T-helper 17 cell (primary cell): ENCODE data around the gene UGCG. TPM values are rescaled to one million over a fixed set of nuclear protein-coding genes. Genes with fewer than 3 reads are reported as not detected.
A peak's percentile ranks its signal among the peaks of the same experiment; 100 is the strongest.
"Not testable (repeated sequence)": the region's sequence is repeated elsewhere in the genome, so short reads cannot be mapped to it uniquely, and the experiment has no call there.

Experiments
- ATAC-seq: fragments of 150-1000 bp; cut with Tn5 transposase; 2 replicates; pipeline ENCODE4 v1.10.0; 2021; ENCODE audit warnings: mild to moderate bottlenecking, moderate library complexity
- DNase-seq, 3 donors: peaks; one replicate each; pipeline versions ENCODE4 v3.0.0 to v3.0.0-alpha.2; 2020 to 2021
- H3K9me3 ChIP-seq: one replicate; pipeline ENCODE4 v1.7.0; 2013; ENCODE audit warnings: low read length, mild to moderate bottlenecking; ENCODE audit not compliant: control insufficient read depth, poor library complexity, severe bottlenecking
- H3K27ac Mint-ChIP-seq: one replicate; pipeline ENCODE4 v1.8.0; 2022; ENCODE audit warnings: mild to moderate bottlenecking, moderate library complexity, mixed read lengths
- H3K27me3 Mint-ChIP-seq: one replicate; pipeline ENCODE4 v1.8.0; 2022; ENCODE audit warnings: mixed read lengths
- H3K36me3 Mint-ChIP-seq: one replicate; pipeline ENCODE4 v1.8.0; 2022; ENCODE audit warnings: low read depth, mixed read lengths
- H3K4me1 Mint-ChIP-seq: one replicate; pipeline ENCODE4 v1.8.0; 2022; ENCODE audit warnings: mild to moderate bottlenecking, mixed read lengths
- H3K4me3 Mint-ChIP-seq: one replicate; pipeline ENCODE4 v1.8.0; 2022; ENCODE audit warnings: mild to moderate bottlenecking, moderate library complexity, mixed read lengths
- total RNA-seq, 4 donors: library from RNA in 2 of 4; stranded (reverse) in 2 of 4; gene quantifications; one replicate each; pipeline ENCODE4 v1.2.3 and lab custom pipeline; 2022 to 2026

The UGCG gene
- total RNA-seq, 2 donors from 2014 or later = 35.5 TPM

DNA sequence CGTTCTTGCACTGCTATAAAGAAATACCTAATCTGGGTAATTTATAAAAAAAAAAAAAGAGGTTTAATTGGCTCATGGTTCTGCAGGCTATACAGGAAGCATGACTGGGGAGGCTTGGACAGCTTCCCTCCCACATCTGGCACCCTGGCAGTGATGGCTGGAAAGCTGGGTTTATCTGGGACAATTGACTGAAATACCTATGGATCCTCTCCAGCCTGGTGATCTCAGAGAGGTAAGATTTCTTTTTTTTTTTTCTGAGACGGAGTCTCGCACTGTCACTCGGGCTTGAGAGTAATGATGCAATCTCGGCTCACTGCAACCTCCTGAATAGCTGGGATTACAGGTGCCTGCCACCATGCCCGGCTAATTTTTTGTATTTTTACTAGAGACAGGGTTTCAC lies 22.7 kb upstream of the UGCG start:
- no peak for DNase-seq
- ATAC-seq = no peak
- H3K27me3 Mint-ChIP-seq = no peaks in the 10 kb centered on the region
- H3K4me1 Mint-ChIP-seq = peaks cover 13% of the 10 kb centered on the region
- H3K27ac Mint-ChIP-seq = no peak overlapping the region
- H3K9me3 ChIP-seq = no peaks in the 10 kb centered on the region
- H3K4me3 Mint-ChIP-seq = no peak overlapping the region
- H3K36me3 Mint-ChIP-seq = peaks cover 5% of the 10 kb centered on the region

DNA sequence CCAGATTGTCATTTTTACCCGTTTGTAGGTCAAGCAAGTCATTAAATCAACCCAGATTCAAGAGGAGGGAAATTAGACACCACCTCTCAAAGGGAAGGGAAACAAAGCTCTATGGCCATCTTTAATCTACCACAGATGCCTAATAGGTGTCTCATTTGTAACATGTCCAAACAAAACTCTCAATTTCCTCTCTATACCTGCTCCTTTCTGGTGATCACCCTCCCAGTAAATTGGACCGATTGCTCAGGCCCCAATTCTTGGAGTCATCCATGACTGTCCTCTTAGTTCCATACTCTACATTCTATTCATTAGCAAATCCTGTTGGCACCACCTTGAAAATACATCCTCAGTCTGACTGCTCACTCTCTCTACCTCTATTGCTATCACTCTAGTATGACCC lies 22.1 kb upstream of the UGCG start:
- Mint-ChIP-seq H3K36me3 (peaks cover 5% of the 10 kb centered on the region), H3K27ac (no peak overlapping the region), H3K27me3 (no peaks in the 10 kb centered on the region), H3K4me3 (no peak overlapping the region), H3K4me1 (peaks cover 13% of the 10 kb centered on the region)
- ATAC-seq = no peak
- no peaks in the 10 kb centered on the region for H3K9me3 ChIP-seq
- DNase-seq = no peak

DNA sequence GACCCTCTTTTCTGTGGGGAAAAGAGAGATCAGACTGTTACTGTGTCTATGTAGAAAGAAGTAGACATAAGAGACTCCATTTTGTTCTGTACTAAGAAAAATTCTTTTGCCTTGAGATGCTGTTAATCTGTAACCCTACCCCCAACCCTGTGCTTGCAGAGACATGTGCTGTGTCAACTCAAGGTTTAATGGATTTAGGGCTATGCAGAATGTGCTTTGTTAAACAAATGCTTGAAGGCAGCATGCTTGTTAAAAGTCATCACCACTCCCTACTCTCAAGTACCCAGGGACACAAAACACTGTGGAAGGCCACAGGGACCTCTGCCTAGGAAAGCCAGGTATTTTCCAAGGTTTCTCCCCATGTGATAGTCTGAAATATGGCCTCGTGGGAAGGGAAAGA lies 21.3 kb upstream of the UGCG start:
- not testable (repeated sequence) for H3K4me3 Mint-ChIP-seq, H3K9me3 ChIP-seq, H3K36me3 Mint-ChIP-seq, DNase-seq, H3K27ac Mint-ChIP-seq, ATAC-seq, H3K27me3 Mint-ChIP-seq
- H3K4me1 Mint-ChIP-seq = peaks cover 13% of the 10 kb centered on the region

DNA sequence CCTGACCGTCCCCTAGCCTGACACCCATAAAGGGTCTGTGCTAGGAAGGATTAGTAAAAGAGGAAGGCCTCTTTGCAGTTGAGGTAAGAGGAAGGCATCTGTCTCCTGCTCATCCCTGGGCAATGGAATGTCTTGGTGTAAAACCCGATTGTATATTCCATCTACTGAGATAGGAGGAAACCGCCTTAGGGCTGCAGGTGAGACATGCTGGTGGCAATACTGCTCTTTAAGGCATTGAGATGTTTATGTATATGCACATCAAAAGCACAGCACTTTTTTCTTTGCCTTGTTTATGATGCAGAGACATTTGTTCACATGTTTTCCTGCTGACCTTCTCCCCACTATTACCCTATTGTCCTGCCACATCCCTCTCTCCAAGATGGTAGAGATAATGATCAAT lies 20.9 kb upstream of the UGCG start:
- H3K27ac Mint-ChIP-seq, H3K9me3 ChIP-seq, H3K4me3 Mint-ChIP-seq, H3K36me3 Mint-ChIP-seq, H3K27me3 Mint-ChIP-seq, DNase-seq, ATAC-seq: not testable (repeated sequence)
- peaks cover 11% of the 10 kb centered on the region for H3K4me1 Mint-ChIP-seq

DNA sequence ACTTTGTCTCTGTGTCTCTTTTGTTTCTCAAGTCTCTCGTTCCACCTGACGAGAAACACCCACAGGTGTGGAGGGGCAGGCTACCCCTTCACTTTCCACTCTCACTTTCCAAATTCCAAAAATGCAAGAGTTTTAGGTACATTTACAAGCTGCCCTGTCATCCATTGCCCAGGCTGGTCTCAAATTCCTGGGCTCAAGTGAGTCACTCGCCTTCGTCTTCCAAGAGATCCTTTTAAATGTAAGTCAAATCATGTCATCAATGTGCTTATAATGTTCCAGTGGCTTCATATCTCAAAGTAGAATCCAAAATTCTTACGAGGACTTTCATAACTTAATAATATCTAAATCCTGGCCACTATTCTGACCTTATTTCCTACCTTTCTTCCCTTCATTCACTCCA lies 20.4 kb upstream of the UGCG start:
- no peaks in the 10 kb centered on the region for H3K9me3 ChIP-seq
- Mint-ChIP-seq H3K27me3 (no peaks in the 10 kb centered on the region), H3K36me3 (peaks cover 5% of the 10 kb centered on the region), H3K4me1 (peaks cover 9% of the 10 kb centered on the region), H3K27ac (no peak overlapping the region), H3K4me3 (no peak overlapping the region)
- DNase-seq (no peak), ATAC-seq (no peak)

DNA sequence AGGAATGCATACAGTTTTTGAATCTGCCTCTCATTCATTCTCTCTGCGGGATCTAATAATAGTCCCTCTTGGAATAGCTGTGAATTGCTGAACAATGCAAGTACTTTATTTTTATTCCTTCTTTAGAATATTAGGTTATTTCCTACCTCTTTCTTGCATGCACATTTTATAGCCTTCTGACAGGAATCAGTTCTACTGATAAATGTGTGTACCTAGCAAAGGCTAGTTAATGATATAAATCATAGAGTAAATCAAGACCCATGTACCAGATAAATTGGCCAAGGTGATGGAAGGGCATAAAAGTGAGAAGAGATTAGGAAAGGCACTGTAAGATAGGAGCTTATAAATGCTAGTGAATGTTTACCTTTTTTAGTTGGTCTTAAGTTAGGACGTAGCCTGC lies 19.2 kb upstream of the UGCG start:
- no peak for ATAC-seq
- peaks cover 9% of the 10 kb centered on the region for H3K4me1 Mint-ChIP-seq
- H3K4me3 Mint-ChIP-seq = no peak overlapping the region
- H3K27me3 Mint-ChIP-seq = no peaks in the 10 kb centered on the region
- peaks cover 5% of the 10 kb centered on the region for H3K36me3 Mint-ChIP-seq
- DNase-seq = no peak
- no peak overlapping the region for H3K27ac Mint-ChIP-seq
- H3K9me3 ChIP-seq = no peaks in the 10 kb centered on the region

DNA sequence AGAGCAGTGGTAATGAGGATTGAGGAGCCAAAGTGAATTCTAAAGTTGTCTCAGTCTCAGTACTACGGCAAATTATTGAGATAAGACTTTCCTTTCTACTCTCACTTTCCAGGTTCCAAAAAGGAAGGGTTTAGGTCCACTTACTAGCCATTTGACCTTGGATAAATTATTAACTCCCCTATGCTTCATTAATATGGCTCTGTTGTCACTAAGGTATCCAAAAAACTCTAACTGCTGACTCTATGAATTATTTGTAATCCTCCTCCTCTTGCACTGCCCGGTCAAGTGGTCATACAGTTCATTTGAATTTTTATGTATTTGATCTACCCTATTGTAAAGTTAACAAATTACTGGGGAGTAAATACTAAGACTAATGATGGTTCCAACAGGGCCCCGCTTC lies 17.7 kb upstream of the UGCG start:
- no peak for DNase-seq
- Mint-ChIP-seq H3K27me3 (no peaks in the 10 kb centered on the region), H3K4me1 (peaks cover 7% of the 10 kb centered on the region), H3K36me3 (peaks cover 5% of the 10 kb centered on the region), H3K27ac (no peak overlapping the region), H3K4me3 (no peak overlapping the region)
- H3K9me3 ChIP-seq = no peaks in the 10 kb centered on the region
- no peak for ATAC-seq

DNA sequence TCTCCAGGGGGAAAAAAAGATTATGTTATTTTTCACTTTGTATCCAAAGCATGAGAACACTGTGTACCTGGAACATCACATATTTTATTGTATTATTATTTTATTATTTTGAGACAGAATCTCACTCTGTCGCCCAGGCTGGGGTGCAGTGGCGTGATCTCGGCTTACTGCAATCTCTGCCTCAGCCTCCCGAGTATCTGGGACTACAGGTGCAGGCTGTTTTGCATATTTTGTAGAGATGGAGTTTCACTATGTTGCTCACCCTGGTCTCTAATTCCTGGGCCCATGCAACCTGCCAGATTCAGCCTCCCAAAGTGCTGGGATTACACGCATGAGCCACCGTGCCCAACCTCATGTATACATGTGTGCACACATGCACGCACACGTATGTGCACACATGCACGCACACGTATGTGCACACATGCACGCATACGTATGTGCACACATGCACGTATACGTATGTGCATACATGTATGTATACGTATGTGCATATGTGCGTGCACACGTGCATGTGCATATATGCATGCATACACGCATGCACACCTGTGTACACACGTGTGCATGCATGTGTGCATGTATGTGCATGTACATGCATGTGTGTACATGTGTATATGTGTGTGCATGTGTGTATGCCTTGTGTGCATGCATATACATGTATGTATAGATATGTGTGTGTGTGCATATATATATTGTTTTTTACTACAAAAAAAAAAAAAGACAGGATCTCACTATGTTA lies 9.5 kb upstream of the UGCG start:
- DNase-seq (no peak), ATAC-seq (no peak)
- peaks cover 4% of the 10 kb centered on the region for H3K4me1 Mint-ChIP-seq
- no peak overlapping the region for H3K4me3 Mint-ChIP-seq
- H3K36me3 Mint-ChIP-seq = no peaks in the 10 kb centered on the region
- H3K27me3 Mint-ChIP-seq = no peaks in the 10 kb centered on the region
- H3K9me3 ChIP-seq = no peaks in the 10 kb centered on the region
- H3K27ac Mint-ChIP-seq = peak overlapping the region; percentile 29

DNA sequence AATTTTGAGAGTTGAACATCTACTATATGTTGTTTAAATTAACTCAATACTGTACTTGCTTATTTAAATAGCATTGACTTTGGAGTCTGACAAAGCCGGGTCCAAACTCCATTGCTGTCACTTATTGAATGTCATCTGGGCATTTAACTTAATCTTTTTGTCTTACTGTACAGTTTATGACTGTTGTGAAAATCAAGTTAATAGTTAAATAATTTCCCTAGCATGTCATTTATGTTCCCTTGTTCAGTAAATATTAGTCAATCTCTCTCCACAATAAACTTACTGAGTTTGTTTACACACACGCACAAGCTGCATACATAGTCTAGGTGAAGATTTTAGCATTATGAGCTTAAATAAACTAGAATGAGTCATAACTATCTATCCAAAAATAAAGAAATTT lies 6.3 kb upstream of the UGCG start:
- no peak overlapping the region for H3K4me3 Mint-ChIP-seq
- DNase-seq (no peak), ATAC-seq (no peak)
- no peaks in the 10 kb centered on the region for H3K36me3 Mint-ChIP-seq
- no peak overlapping the region for H3K27ac Mint-ChIP-seq
- H3K4me1 Mint-ChIP-seq = peaks cover 12% of the 10 kb centered on the region
- no peaks in the 10 kb centered on the region for H3K9me3 ChIP-seq
- H3K27me3 Mint-ChIP-seq = no peaks in the 10 kb centered on the region

DNA sequence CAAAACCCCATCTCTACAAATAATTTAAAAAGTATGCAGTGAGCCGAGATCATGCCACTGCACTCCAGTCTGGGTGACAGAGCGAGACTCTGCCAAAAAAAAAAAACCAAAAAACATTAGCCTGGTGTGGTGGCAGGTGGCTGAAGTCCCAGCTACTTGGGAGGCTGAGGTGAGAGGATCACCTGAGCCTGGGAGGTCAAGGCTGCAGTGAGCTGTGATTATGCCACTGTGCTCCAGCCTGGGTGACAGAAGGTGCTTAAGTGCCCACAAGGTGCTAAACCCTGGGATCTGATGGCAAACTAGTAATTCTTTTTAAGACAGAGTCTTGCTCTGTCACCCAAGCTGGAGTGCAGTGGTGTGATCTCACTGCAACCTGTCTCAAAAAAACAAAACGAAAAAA lies 5.7 kb upstream of the UGCG start:
- not testable (repeated sequence) for DNase-seq, ATAC-seq, H3K27ac Mint-ChIP-seq, H3K36me3 Mint-ChIP-seq, H3K4me3 Mint-ChIP-seq, H3K27me3 Mint-ChIP-seq, H3K9me3 ChIP-seq
- H3K4me1 Mint-ChIP-seq = peaks cover 14% of the 10 kb centered on the region

DNA sequence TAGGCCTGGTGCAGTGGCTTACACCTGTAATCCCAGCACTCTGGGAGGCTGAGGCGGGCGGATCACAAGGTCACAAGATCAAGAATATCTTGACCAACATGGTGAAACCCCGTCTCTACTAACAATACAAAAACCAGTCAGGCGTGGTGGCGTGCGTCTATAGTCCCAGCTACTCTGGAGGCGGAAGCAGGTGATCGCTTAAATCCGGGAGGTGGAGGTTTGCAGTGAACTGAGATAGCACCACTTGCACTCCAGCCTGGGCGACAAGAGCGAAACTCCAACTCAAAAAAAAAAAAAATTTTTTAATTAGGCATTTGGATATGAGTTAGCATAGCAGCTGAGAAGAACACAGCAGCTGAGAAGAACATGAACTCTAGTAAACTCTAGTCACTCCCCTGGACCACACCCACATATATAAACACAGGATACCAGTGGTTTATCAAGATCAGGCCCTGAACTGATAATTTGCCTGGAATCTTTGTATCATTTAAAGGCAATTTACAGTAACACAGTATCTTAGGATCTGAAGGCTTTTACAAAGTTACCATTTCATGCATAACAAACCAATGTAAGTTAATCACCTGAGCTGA lies 4.6 kb upstream of the UGCG start:
- Mint-ChIP-seq H3K27me3 (no peaks in the 10 kb centered on the region), H3K27ac (peak overlapping the region; percentile 3), H3K36me3 (no peaks in the 10 kb centered on the region), H3K4me3 (no peak overlapping the region), H3K4me1 (peaks cover 14% of the 10 kb centered on the region)
- peak; percentile 31 for ATAC-seq
- DNase-seq = no peak
- H3K9me3 ChIP-seq = no peaks in the 10 kb centered on the region

DNA sequence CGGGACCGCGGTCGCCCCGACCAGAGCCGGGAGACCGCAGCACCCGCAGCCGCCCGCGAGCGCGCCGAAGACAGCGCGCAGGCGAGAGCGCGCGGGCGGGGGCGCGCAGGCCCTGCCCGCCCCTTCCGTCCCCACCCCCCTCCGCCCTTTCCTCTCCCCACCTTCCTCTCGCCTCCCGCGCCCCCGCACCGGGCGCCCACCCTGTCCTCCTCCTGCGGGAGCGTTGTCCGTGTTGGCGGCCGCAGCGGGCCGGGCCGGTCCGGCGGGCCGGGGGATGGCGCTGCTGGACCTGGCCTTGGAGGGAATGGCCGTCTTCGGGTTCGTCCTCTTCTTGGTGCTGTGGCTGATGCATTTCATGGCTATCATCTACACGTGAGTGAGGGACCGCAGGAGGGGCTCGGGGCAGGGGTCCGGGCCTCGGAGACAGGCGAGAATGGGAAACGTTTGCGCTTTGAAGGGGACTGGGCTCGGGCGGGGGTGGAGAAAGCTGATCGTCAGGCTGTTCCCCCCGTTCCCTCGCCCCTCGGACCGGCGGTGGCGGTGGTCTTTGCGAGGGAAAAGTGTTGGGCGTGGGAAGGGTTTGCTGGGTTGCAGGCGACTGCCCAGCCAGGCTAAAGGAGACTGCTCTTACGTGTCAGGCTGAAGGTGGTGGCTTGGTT lies 457 bp downstream of the UGCG start:
- Mint-ChIP-seq H3K4me3 (peak overlapping the region; percentile 96), H3K27ac (no peak overlapping the region), H3K36me3 (no peaks in the 10 kb centered on the region), H3K27me3 (no peaks in the 10 kb centered on the region), H3K4me1 (peaks cover 25% of the 10 kb centered on the region)
- peak in 1 of 3 donors; percentile 11 for DNase-seq
- H3K9me3 ChIP-seq = no peaks in the 10 kb centered on the region
- ATAC-seq = peak; percentile 65

DNA sequence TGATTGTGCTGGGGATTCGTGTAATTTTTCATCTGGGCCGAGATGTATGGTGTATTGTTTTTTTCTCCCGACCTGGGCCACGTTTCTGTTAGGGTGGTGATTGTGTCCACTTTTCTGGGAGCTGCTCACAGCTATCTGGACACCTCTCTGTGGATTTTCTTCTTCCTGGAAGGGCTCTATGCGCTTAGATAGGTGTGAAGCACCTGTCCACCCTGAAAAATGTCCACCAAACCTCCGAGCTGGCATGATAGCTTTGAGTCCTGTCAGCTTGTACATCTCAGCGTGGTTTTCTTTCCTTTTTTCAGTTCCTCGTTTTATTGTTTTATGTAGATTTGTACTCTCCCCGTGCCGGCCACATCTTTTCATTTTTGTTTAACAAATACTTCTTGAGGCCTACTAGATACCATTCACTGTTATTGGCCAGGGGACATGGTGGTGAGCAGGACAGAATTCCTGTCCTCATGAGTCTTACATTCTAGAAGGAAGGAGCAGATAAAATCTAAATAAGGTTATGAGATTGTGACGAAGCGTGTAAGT lies 1.1 kb downstream of the UGCG start:
- no peak for DNase-seq
- Mint-ChIP-seq H3K4me1 (peaks cover 22% of the 10 kb centered on the region), H3K4me3 (no peak overlapping the region), H3K27ac (no peak overlapping the region), H3K27me3 (no peaks in the 10 kb centered on the region), H3K36me3 (no peaks in the 10 kb centered on the region)
- ATAC-seq = peak; percentile 15
- no peaks in the 10 kb centered on the region for H3K9me3 ChIP-seq
